ENCODE measurements around the gene TPO. TPM values are rescaled to one million over a fixed set of nuclear protein-coding genes. Genes with fewer than 3 reads are reported as not detected.
A peak's percentile ranks its signal among the peaks of the same experiment; 100 is the strongest.

The TPO gene
- total RNA-seq, 2 experiments from 2014 or later = not detected

GRCh38 chr2:1528273-1529064 lies 115.2 kb downstream of the TPO start:
- DNase-seq (no peak), ATAC-seq (no peak)
- ChIA-PET POLR2A (no interaction called here), CTCF (no interaction called here)
- Mint-ChIP-seq H3K36me3 (ENCODE audit: low read depth) (no peaks in the 10 kb centered on the region), H3K4me1 (ENCODE audit: low read depth) (no peaks in the 10 kb centered on the region), H3K27ac (no peak overlapping the region), H3K9me3 (no peaks in the 10 kb centered on the region), H3K4me3 (no peak overlapping the region), H3K27me3 (no peaks in the 10 kb centered on the region)
- intact Hi-C loops (cut with micrococcal nuclease) = no loop called here
- no peak for TF ChIP-seq CTCF (IDR thresholded peaks at IDR 0.05)

- no peaks in the 10 kb centered on the region for H3K4me1 Mint-ChIP-seq (ENCODE audit: low read depth)
- H3K27me3 Mint-ChIP-seq = no peaks in the 10 kb centered on the region
- H3K9me3 Mint-ChIP-seq = no peaks in the 10 kb centered on the region
- H3K36me3 Mint-ChIP-seq (ENCODE audit: low read depth) = no peaks in the 10 kb centered on the region
- POLR2A ChIA-PET = no interaction called here
- H3K27ac Mint-ChIP-seq = no peak overlapping the region
- no peak overlapping the region for H3K4me3 Mint-ChIP-seq
- DNase-seq (peak; percentile 17), ATAC-seq (peak; percentile 70)
- TF ChIP-seq CTCF (IDR thresholded peaks at IDR 0.05) = no peak
- intact Hi-C loops (cut with micrococcal nuclease) = no loop called here
- CTCF ChIA-PET = no interaction called here
These were observed 125.4 kb downstream of the TPO start for GRCh38 chr2:1538663-1539062.

GRCh38 chr2:1539441-1539840 lies 126.2 kb downstream of the TPO start:
- H3K36me3 Mint-ChIP-seq (ENCODE audit: low read depth) = no peaks in the 10 kb centered on the region
- TF ChIP-seq CTCF (IDR thresholded peaks at IDR 0.05) = no peak
- ChIA-PET CTCF (no interaction called here), POLR2A (no interaction called here)
- no peak overlapping the region for H3K27ac Mint-ChIP-seq
- DNase-seq (no peak), ATAC-seq (no peak)
- intact Hi-C loops (cut with micrococcal nuclease) = no loop called here
- no peaks in the 10 kb centered on the region for H3K27me3 Mint-ChIP-seq
- no peaks in the 10 kb centered on the region for H3K4me1 Mint-ChIP-seq (ENCODE audit: low read depth)
- H3K4me3 Mint-ChIP-seq = no peak overlapping the region
- H3K9me3 Mint-ChIP-seq = no peaks in the 10 kb centered on the region

- Mint-ChIP-seq H3K27ac (no peak overlapping the region), H3K4me3 (no peak overlapping the region), H3K4me1 (ENCODE audit: low read depth) (no peaks in the 10 kb centered on the region), H3K9me3 (no peaks in the 10 kb centered on the region), H3K27me3 (no peaks in the 10 kb centered on the region), H3K36me3 (ENCODE audit: low read depth) (no peaks in the 10 kb centered on the region)
- no peak for TF ChIP-seq CTCF (IDR thresholded peaks at IDR 0.05)
- no peak for ATAC-seq
- ChIA-PET CTCF (interaction anchor here (2.8 kb wide), 1 partner anchor 11 kb away, joined by 9 read pairs; no protein-coding TSS in a partner anchor), POLR2A (no interaction called here)
- no peak for DNase-seq
- intact Hi-C loops (cut with micrococcal nuclease) = loop anchor here (10.0 kb wide), 1 partner anchor 685 kb away; no protein-coding TSS in a partner anchor
These were observed 126.7 kb downstream of the TPO start for GRCh38 chr2:1539973-1540372.

- no peak for TF ChIP-seq CTCF (IDR thresholded peaks at IDR 0.05)
- intact Hi-C loops (cut with micrococcal nuclease) = loop anchor here (10.0 kb wide), 1 partner anchor 686 kb away; no protein-coding TSS in a partner anchor
- H3K36me3 Mint-ChIP-seq (ENCODE audit: low read depth) = no peaks in the 10 kb centered on the region
- no peak overlapping the region for H3K27ac Mint-ChIP-seq
- DNase-seq = no peak
- no peaks in the 10 kb centered on the region for H3K9me3 Mint-ChIP-seq
- no peaks in the 10 kb centered on the region for H3K4me1 Mint-ChIP-seq (ENCODE audit: low read depth)
- CTCF ChIA-PET = interaction anchor here (2.8 kb wide), 1 partner anchor 10 kb away, joined by 9 read pairs; no protein-coding TSS in a partner anchor
- POLR2A ChIA-PET = no interaction called here
- no peak overlapping the region for H3K4me3 Mint-ChIP-seq
- ATAC-seq = no peak
- H3K27me3 Mint-ChIP-seq = no peaks in the 10 kb centered on the region
These were observed 127.2 kb downstream of the TPO start for GRCh38 chr2:1540481-1540880.

Data from activated CD8-positive, alpha-beta T cell treated with anti-CD3 and anti-CD28 coated beads for 36 hours (primary cell).